Measurements from ENCODE around the gene KRTAP10-3. TPM values are rescaled to one million over a fixed set of nuclear protein-coding genes. Genes with fewer than 3 reads are reported as not detected.

The KRTAP10-3 gene
- total and polyA plus RNA-seq, 2 donors (not counting 3 experiments of a cell fraction or from before 2014, with no cell fraction given) = not detected

DNA sequence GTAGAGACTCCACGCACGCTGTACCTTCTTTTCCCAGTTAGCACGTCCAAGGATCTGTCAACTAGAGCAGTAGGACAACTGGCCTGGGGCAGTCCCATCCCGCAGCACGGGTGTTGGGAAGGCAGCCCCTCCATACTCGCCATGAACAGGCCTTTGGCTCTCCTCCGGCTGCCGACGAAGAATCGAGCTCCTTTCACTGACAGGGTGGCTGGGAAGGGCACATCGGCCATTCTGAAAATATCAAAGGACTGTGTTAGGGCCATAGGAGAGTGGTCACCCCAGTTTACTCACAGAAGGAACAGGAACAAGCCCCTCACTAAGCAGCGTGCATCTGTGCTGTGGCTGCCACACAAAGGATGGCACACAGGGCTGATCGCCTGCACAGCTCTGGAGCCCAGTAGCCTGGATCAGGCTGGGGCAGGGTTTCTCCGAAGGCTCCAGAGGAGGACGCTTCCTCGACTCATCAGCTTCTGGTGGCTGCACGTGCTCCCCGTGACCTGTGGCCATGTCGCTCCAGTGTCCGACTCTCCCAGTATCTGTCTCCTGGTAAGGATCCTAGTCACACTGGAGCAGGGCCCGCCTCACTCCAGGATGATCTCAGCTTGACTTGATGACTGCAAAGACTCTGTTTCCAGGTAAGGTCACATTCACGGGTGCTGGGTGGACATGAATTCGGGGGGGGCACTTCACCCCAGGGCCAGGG lies 27.5 kb downstream of the KRTAP10-3 start:
- Histone ChIP-seq H3K79me2 (ENCODE audit: control insufficient read depth, insufficient read depth, low read length) (no peaks in the 10 kb centered on the region), H3K9me3 (replicated peaks; ENCODE audit: control insufficient read depth, insufficient read depth, low read length) (no peaks in the 10 kb centered on the region), H3K4me1 (ENCODE audit: control insufficient read depth, extremely low read depth, insufficient read depth, low read length) (no peaks in the 10 kb centered on the region), H2AFZ (ENCODE audit: low read depth, low read length) (no peak overlapping the region), H3K27ac (ENCODE audit: insufficient read depth, low read depth, low read length) (no peak overlapping the region), H3K9ac (replicated peaks; ENCODE audit: extremely low read depth, insufficient read depth, low read length) (no peak overlapping the region), H3K36me3 (ENCODE audit: control insufficient read depth in 2 of 2, extremely low read depth in 1 of 2, insufficient read depth in 2 of 2, low read length in 2 of 2) (no peaks in the 10 kb centered on the region), H3K4me2 (ENCODE audit: insufficient read depth, low read length) (no peak overlapping the region), H3K9me1 (replicated peaks; ENCODE audit: control insufficient read depth, extremely low read depth, insufficient read depth, low read length) (no peaks in the 10 kb centered on the region), H3K27me3 (ENCODE audit: control insufficient read depth in 2 of 2, insufficient read depth in 2 of 2, low read length in 2 of 2) (no peaks in the 10 kb centered on the region), H3K4me3 (replicated peaks in 1 of 3; ENCODE audit: insufficient read depth in 1 of 3, low read depth in 1 of 3, low read length in 3 of 3) (no peak overlapping the region), H4K20me1 (replicated peaks; ENCODE audit: control insufficient read depth, extremely low read depth, insufficient read depth, low read length) (no peaks in the 10 kb centered on the region)
- TF ChIP-seq POLR2A (IDR thresholded peaks at IDR 0.05; ENCODE audit: low read depth, low read length) = no peak
- no peak for TF ChIP-seq EZH2 (IDR thresholded peaks at IDR 0.05; ENCODE audit: borderline replicate concordance, low read depth, low read length, severe bottlenecking)
- TF ChIP-seq GATA2 (IDR thresholded peaks at IDR 0.05; ENCODE audit: insufficient read depth, insufficient read length, low read depth, low read length) = no peak
- TF ChIP-seq, protein P1, sequence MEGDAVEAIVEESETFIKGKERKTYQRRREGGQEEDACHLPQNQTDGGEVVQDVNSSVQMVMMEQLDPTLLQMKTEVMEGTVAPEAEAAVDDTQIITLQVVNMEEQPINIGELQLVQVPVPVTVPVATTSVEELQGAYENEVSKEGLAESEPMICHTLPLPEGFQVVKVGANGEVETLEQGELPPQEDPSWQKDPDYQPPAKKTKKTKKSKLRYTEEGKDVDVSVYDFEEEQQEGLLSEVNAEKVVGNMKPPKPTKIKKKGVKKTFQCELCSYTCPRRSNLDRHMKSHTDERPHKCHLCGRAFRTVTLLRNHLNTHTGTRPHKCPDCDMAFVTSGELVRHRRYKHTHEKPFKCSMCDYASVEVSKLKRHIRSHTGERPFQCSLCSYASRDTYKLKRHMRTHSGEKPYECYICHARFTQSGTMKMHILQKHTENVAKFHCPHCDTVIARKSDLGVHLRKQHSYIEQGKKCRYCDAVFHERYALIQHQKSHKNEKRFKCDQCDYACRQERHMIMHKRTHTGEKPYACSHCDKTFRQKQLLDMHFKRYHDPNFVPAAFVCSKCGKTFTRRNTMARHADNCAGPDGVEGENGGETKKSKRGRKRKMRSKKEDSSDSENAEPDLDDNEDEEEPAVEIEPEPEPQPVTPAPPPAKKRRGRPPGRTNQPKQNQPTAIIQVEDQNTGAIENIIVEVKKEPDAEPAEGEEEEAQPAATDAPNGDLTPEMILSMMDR (IDR thresholded peaks at IDR 0.05; ENCODE audit: extremely low read depth in 1 of 2, insufficient read depth in 1 of 2, low read depth in 1 of 2, low read length in 2 of 2) = no peak
- no peak for TF ChIP-seq FOS (IDR thresholded peaks at IDR 0.05; ENCODE audit: borderline replicate concordance, insufficient read depth, low read length)
- TF ChIP-seq POLR2AphosphoS5 (IDR thresholded peaks at IDR 0.05; ENCODE audit: insufficient read depth, low read depth, low read length) = no peak
- no peak for TF ChIP-seq MYC (IDR thresholded peaks at IDR 0.05; ENCODE audit: low read depth, low read length)
- TF ChIP-seq, protein P2, sequence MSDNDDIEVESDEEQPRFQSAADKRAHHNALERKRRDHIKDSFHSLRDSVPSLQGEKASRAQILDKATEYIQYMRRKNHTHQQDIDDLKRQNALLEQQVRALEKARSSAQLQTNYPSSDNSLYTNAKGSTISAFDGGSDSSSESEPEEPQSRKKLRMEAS (IDR thresholded peaks at IDR 0.05; ENCODE audit: insufficient read depth, insufficient read length) = no peak
- TF ChIP-seq JUN (IDR thresholded peaks at IDR 0.05; ENCODE audit: borderline replicate concordance, insufficient read depth, insufficient read length, low read depth) = no peak
- intact Hi-C loops (cut with micrococcal nuclease) (no loop called here), dilution Hi-C loops (cut with MboI; ENCODE audit: extremely low pct_ligation_motif_present, low sequenced_read_pairs) (no loop called here)
- no peak for FAIRE-seq
- no peak for DNase-seq (ENCODE audit: low read depth, low spot score)
- POLR2A ChIA-PET = no interaction called here
- CTCF ChIA-PET = interaction anchor here (1.5 kb wide), 1 partner anchor 13 kb away, joined by 3 read pairs; no protein-coding TSS in a partner anchor
- no TSS peak for BruUV-seq (replicated peaks)
